K562 (cell line): Measurements from ENCODE around the gene ARL17B. TPM values are rescaled to one million over a fixed set of nuclear protein-coding genes. Genes with fewer than 3 reads are reported as not detected.
"Not testable (repeated sequence)": the region's sequence is repeated elsewhere in the genome, so short reads cannot be mapped to it uniquely, and the experiment has no call there.

Experiments used
- CREB3 ChIP-seq: fragments of 450-650 bp; conservative IDR thresholded peaks from 2 replicates; pipeline ENCODE4 v1.6.1; 2016; ENCODE audit warnings: missing genetic modification characterization, low read depth, mild to moderate bottlenecking, missing compliant biosample characterization, moderate library complexity
- E2F6 ChIP-seq, 2 experiments: IDR thresholded peaks; 2 replicates each; pipeline ENCODE4 v1.6.1; 2011; ENCODE audit warnings: borderline replicate concordance in 1 of 2, control low read depth in 1 of 2, low read depth in 1 of 2, low read length in 1 of 2, mild to moderate bottlenecking in 1 of 2, mixed read lengths in 1 of 2, moderate library complexity in 1 of 2; ENCODE audit not compliant: insufficient read depth in 1 of 2, insufficient read length in 1 of 2, poor library complexity in 1 of 2, severe bottlenecking in 1 of 2; ENCODE audit errors: extremely low read depth in 1 of 2
- EP400 ChIP-seq: fragments of 450-650 bp; IDR thresholded peaks from 2 replicates; pipeline ENCODE4 v1.6.1; 2017; ENCODE audit warnings: antibody characterized with exemption, mild to moderate bottlenecking, moderate library complexity
- HDAC2 ChIP-seq: fragments of 450-650 bp; IDR thresholded peaks from 2 replicates; pipeline ENCODE4 v1.6.1; 2016; ENCODE audit warnings: mild to moderate bottlenecking
- MAX ChIP-seq: sonication (generic); formaldehyde crosslinking; IDR thresholded peaks from 2 replicates; pipeline ENCODE4 v1.9.0; 2022; ENCODE audit warnings: mild to moderate bottlenecking, missing genetic modification reagents
- NFRKB ChIP-seq: fragments of 450-650 bp; IDR thresholded peaks from 2 replicates; pipeline ENCODE4 v1.6.1; 2016; ENCODE audit warnings: low read depth
- NKRF ChIP-seq: fragments of 450-650 bp; IDR thresholded peaks from 2 replicates; pipeline ENCODE4 v1.6.1; 2016; ENCODE audit warnings: borderline replicate concordance
- ZBTB26 ChIP-seq: fragments of 450-650 bp; formaldehyde crosslinking; IDR thresholded peaks from 2 replicates; pipeline ENCODE4 v1.4.0; 2022; ENCODE audit warnings: missing genetic modification characterization
- ZBTB40 ChIP-seq, 2 experiments: fragments of 450-650 bp in 1 of 2; sonication (generic) in 1 of 2; formaldehyde crosslinking in 1 of 2; IDR thresholded peaks; 2 replicates each; pipeline versions ENCODE4 v1.7.1 to v1.9.0; 2016 to 2022; ENCODE audit warnings: inconsistent platforms in 1 of 2, mild to moderate bottlenecking in 1 of 2, missing genetic modification reagents in 1 of 2
- ZFPM2 ChIP-seq: fragments of 250-450 bp; sonication (Bioruptor Pico); IDR thresholded peaks from 2 replicates; pipeline ENCODE4 v1.5.1; 2022; ENCODE audit warnings: mild to moderate bottlenecking
- polyA plus RNA-seq, 8 experiments: library from polyadenylated mRNA; depleted of rRNA in 4 of 8; stranded (reverse) in 5 of 8; unstranded in 3 of 8; fragments of >200 nt; fragmentation: Nextera tagmentation in 2 of 8; fragmentation: Illumina TruSeq in 1 of 8; extraction: Ambion mirVana in 2 of 8; extraction: Trizol in 1 of 8; gene quantifications; 2 replicates each; pipeline versions ENCODE4 v1.2.1 to v1.2.3, GENCODE V29; 2011 to 2014; ENCODE audit warnings: inconsistent platforms in 1 of 8, missing spikeins in 1 of 8
- total RNA-seq, 7 experiments: library from RNA; depleted of rRNA in 6 of 7; stranded (reverse); fragments of >200 nt in 6 of 7; fragmentation: Illumina TruSeq in 2 of 7; extraction: Trizol in 2 of 7; gene quantifications; 2 replicates each; pipeline versions ENCODE4 v1.2.1 to v1.2.3, GENCODE V29; 2011 to 2021; ENCODE audit warnings: low replicate concordance in 1 of 7

ARL17B gene
- total and polyA plus RNA-seq, 9 of the 15 experiments (the other 6 are each of a cell fraction or from before 2014, with no cell fraction given) = 4.0 to 24.2 (median 8.4) TPM

GRCh38 chr17:46266063-46266655 is 95.4 kb downstream of the ARL17B start (continued):
- TF ChIP-seq E2F6 (IDR thresholded peaks at IDR 0.05; ENCODE audit: borderline replicate concordance in 1 of 2, extremely low read depth in 1 of 2, insufficient read depth in 1 of 2, insufficient read length in 1 of 2, low read depth in 1 of 2, low read length in 1 of 2, poor library complexity in 1 of 2, severe bottlenecking in 1 of 2) (peak in 1 of 2 experiments; percentile 42), HDAC2 (peak; percentile 51; the same call in 1 of the 2 replicates), NKRF (0 out of 2 replicates have a peak, but pooled peaks have one; percentile 17), NFRKB (peak; percentile 67; the same call in 1 of the 2 replicates), ZBTB40 (IDR thresholded peaks at IDR 0.05) (0 out of 2 replicates have a peak, but pooled peaks have one; percentile 63), MAX (CRISPR knock-in tag) (peak; percentile 94), ZBTB26 (CRISPR knock-in tag) (0 out of 2 replicates have a peak, but pooled peaks have one; percentile 60), ZFPM2 (CRISPR knock-in tag) (peak; percentile 15; the same call in 1 of the 2 replicates), CREB3 (peak; percentile 81; the same call in 1 of the 2 replicates), EP400 (peak; percentile 57)
- TF ChIP-seq ZBTB40 (CRISPR knock-in tag; IDR thresholded peaks at IDR 0.05) = not testable (repeated sequence)
